Measurements from ENCODE around the gene STIM1.

STIM1 gene

GRCh38 chr11:4061700-4062099 is 206.2 kb downstream of the STIM1 start:
- no peak for DNase-seq (ENCODE audit: low read depth in 2 of 2, low spot score in 1 of 2)

GRCh38 chr11:4063348-4063747 is 207.9 kb downstream of the STIM1 start:
- no peak for DNase-seq (ENCODE audit: low read depth in 2 of 2, low spot score in 1 of 2)

- no peak for DNase-seq (ENCODE audit: low read depth in 2 of 2, low spot score in 1 of 2)
These were observed 209.0 kb downstream of the STIM1 start for GRCh38 chr11:4064278-4064955.

- no peak for DNase-seq (ENCODE audit: low read depth in 2 of 2, low spot score in 1 of 2)
These were observed 209.6 kb downstream of the STIM1 start for GRCh38 chr11:4065086-4065485.

- DNase-seq (ENCODE audit: low read depth in 2 of 2, low spot score in 1 of 2): no peak
These were observed 210.3 kb downstream of the STIM1 start for GRCh38 chr11:4065601-4066377.

GRCh38 chr11:4066910-4067309 is 211.4 kb downstream of the STIM1 start:
- no peak for DNase-seq (ENCODE audit: low read depth in 2 of 2, low spot score in 1 of 2)

- DNase-seq (ENCODE audit: low read depth in 2 of 2, low spot score in 1 of 2): no peak
These were observed 213.5 kb downstream of the STIM1 start for GRCh38 chr11:4068962-4069361.

- no peak for DNase-seq (ENCODE audit: low read depth in 2 of 2, low spot score in 1 of 2)
These were observed 215.9 kb downstream of the STIM1 start for GRCh38 chr11:4071325-4071724.

GRCh38 chr11:4071914-4072313 is 216.4 kb downstream of the STIM1 start:
- DNase-seq (ENCODE audit: low read depth in 2 of 2, low spot score in 1 of 2): no peak

GRCh38 chr11:4072668-4073285 is 217.3 kb downstream of the STIM1 start:
- peak in 1 of 2 donors; percentile 11 for DNase-seq (ENCODE audit: low read depth in 2 of 2, low spot score in 1 of 2)

- DNase-seq (ENCODE audit: low read depth in 2 of 2, low spot score in 1 of 2): no peak
These were observed 218.8 kb downstream of the STIM1 start for GRCh38 chr11:4074266-4074665.

- no peak for DNase-seq (ENCODE audit: low read depth in 2 of 2, low spot score in 1 of 2)
These were observed 221.3 kb downstream of the STIM1 start for GRCh38 chr11:4076774-4077173.

GRCh38 chr11:4083198-4083597 is 227.7 kb downstream of the STIM1 start:
- DNase-seq (ENCODE audit: low read depth in 2 of 2, low spot score in 1 of 2): no peak

- DNase-seq (ENCODE audit: low read depth in 2 of 2, low spot score in 1 of 2): no peak
These were observed 229.1 kb downstream of the STIM1 start for GRCh38 chr11:4084406-4085125.

GRCh38 chr11:4085575-4085974 is 230.1 kb downstream of the STIM1 start:
- no peak for DNase-seq (ENCODE audit: low read depth in 2 of 2, low spot score in 1 of 2)

GRCh38 chr11:4086575-4087353 is 231.3 kb downstream of the STIM1 start:
- DNase-seq (ENCODE audit: low read depth in 2 of 2, low spot score in 1 of 2): no peak

- DNase-seq (ENCODE audit: low read depth in 2 of 2, low spot score in 1 of 2): no peak
These were observed 232.1 kb downstream of the STIM1 start for GRCh38 chr11:4087551-4087950.

GRCh38 chr11:4090258-4090657 is 234.8 kb downstream of the STIM1 start:
- no peak for DNase-seq (ENCODE audit: low read depth in 2 of 2, low spot score in 1 of 2)

- no peak for DNase-seq (ENCODE audit: low read depth in 2 of 2, low spot score in 1 of 2)
These were observed 236.6 kb downstream of the STIM1 start for GRCh38 chr11:4092026-4092425.

GRCh38 chr11:4093519-4094347 is 238.3 kb downstream of the STIM1 start:
- no peak for DNase-seq (ENCODE audit: low read depth in 2 of 2, low spot score in 1 of 2)
